Mammary epithelial cell (primary cell): ENCODE measurements around the gene MS4A4E.

Experiments used
- EZH2 ChIP-seq: IDR thresholded peaks from 2 replicates; pipeline ENCODE4 v1.6.1; 2012; ENCODE audit warnings: low read length, inconsistent platforms, borderline replicate concordance
- TF ChIP-seq, protein P1 (sequence below), 2 donors: IDR thresholded peaks in 1 of 2; conservative IDR thresholded peaks in 1 of 2; 2 replicates each; pipeline ENCODE4 v1.5.1; 2011 to 2012; ENCODE audit warnings: inconsistent platforms in 2 of 2, low read length in 2 of 2, mild to moderate bottlenecking in 2 of 2, control low read depth in 1 of 2, low read depth in 1 of 2; ENCODE audit not compliant: insufficient read depth in 1 of 2; ENCODE audit errors: extremely low read depth in 1 of 2

DNA sequence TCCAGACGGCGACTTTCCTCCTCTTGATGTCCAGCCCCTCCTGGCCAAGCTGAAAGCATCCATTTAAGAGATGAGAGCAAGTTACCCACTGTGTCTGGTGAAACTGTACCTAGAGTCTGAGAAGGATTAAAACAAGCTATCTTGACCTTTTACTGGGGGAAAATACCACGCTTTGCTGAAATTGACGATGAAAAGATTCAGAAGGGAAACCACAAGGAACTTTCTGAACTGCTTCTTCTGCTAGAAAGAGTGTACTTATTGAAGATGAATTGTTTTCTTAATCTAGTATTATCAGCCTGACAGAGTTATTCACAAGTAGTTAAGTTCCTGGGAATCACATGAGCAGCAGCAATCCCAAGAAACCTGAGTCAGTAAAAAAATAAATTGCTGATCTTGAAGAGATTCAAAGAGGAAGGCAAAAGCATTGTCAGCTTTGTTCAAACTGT is 47.0 kb downstream of the MS4A4E start:
- TF ChIP-seq, protein P1, sequence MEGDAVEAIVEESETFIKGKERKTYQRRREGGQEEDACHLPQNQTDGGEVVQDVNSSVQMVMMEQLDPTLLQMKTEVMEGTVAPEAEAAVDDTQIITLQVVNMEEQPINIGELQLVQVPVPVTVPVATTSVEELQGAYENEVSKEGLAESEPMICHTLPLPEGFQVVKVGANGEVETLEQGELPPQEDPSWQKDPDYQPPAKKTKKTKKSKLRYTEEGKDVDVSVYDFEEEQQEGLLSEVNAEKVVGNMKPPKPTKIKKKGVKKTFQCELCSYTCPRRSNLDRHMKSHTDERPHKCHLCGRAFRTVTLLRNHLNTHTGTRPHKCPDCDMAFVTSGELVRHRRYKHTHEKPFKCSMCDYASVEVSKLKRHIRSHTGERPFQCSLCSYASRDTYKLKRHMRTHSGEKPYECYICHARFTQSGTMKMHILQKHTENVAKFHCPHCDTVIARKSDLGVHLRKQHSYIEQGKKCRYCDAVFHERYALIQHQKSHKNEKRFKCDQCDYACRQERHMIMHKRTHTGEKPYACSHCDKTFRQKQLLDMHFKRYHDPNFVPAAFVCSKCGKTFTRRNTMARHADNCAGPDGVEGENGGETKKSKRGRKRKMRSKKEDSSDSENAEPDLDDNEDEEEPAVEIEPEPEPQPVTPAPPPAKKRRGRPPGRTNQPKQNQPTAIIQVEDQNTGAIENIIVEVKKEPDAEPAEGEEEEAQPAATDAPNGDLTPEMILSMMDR (conservative IDR thresholded peaks at IDR 0.05 in 1 of 2, IDR thresholded peaks at IDR 0.05 in 1 of 2; ENCODE audit: extremely low read depth in 1 of 2, insufficient read depth in 1 of 2, low read depth in 1 of 2, low read length in 2 of 2): no peak
- no peak for TF ChIP-seq EZH2
